Stimulated activated CD4-positive, alpha-beta T cell treated with anti-CD3 and anti-CD28 coated beads, Interleukin-15, amount 100 ng/mL, for 1 hour (primary cell): Measurements from ENCODE around the gene MORC2.

Source experiments
- DNase-seq, 2 donors: peaks; one replicate each; pipeline ENCODE4 v3.0.0-alpha.2; 2020; ENCODE audit warnings: low read depth in 1 of 2, low spot score in 1 of 2

Gene MORC2

DNA sequence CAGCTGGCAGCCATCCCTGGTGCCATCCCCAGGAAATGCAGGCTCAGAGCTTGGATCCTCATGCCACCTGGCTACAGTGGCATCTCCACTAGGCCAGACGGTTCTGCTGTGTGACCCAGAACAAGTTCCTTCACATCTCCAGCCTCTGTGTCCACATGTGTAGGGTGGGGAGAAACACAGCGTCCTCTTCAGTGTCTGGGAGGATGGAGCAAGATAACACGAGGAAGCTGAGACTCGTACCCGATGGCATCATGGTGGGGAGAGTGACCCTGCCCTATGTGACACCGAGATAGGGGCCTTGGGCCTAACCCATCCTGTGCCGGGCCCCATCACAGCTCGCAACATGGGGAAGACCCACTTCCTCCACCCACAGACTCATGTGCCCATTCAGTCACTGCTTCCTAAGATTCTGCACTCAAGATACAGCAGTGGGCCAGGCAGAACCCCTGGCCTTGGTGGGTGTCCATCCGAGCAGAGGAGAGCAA lies 78.5 kb downstream of the MORC2 start:
- no peak for DNase-seq

DNA sequence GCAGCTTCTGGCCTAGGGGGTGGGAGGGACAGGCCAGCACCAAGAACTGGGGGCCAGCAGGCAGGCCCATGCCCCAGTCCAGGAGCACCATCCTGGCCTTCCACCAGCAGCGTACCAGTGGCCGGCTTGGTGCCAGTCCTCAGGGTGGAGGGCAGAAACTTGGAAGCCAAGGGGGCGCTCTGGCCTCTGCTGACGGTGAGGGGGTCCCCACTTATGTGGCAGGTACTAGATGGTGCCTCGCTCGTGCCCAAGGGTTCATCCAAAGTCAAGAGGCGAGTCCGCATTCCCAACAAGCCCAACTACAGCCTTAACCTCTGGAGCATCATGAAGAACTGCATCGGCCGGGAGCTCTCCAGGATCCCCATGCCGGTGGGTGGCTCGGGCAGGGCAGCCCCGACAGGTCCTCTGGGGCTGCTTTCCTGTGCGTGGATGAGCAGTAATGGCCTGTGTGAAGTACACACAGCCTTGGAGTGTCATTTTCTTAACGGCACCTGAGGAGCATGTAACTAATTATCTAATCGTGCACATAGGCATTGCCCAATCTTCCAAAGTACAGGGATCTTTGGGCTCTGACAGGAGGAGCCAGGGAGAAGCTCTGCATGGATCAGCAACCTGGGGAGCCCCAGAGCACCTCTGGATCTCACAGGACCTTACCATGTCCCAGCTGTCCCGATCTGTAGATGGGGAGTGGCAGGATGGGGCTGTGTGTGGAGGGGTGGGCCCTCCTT lies 79.1 kb downstream of the MORC2 start:
- no peak for DNase-seq

DNA sequence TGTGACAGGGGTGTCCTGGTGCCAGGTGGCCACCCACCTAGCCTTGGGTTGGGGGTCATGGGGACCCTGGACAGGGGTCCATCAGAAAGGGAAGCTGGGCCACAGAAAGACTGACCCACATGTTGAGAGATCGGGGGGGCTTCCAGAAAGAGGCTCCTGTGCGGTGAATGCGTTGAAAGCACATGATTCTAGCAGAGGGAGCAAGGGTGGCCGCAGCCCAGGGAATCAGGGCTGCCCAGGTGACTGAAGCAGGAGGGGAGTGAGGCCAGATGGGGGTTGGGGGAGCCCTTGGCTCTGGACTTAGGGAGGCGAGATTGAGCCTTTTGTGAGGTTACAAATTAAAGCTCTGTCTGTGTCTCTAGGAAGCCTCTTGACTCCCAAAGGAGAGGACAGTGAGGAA lies 80.7 kb downstream of the MORC2 start:
- no peak for DNase-seq

DNA sequence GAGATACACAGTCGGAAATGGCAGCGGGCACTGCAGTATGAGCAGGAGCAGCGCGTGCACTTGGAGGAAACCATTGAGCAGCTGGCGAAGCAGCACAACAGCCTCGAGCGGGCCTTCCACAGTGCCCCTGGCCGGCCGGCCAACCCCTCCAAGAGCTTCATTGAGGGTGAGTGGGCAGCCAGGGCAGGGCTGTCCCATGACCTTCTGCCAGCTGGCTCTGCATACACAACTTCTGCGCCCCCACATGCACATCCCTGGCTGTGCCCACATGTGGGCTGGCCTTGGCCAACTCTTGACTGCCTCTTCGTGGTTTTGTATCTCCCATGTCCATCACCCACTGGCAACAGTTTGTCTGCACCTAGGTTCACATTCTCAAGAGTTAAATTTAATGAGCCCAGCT lies 81.1 kb downstream of the MORC2 start:
- no peak for DNase-seq

DNA sequence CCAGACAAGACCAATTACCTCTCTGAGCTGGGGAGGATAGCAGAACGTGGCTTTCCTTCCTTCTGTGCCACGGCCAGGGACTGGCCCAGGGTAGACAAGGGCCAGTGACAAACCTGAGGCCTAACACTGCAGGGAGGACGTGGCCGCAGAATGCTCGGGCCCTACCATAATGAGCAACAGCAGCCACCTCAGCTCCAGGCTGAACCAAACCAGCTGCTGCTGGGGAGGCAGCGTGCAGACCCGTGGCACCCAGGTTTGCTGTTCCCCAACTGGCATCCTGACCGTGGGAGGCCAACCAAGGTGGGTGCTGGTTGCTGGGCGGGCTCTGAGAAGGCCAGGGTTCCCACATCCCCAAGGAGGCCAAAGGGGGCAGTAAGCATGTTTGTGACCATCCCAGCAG lies 83.0 kb downstream of the MORC2 start:
- DNase-seq: no peak

DNA sequence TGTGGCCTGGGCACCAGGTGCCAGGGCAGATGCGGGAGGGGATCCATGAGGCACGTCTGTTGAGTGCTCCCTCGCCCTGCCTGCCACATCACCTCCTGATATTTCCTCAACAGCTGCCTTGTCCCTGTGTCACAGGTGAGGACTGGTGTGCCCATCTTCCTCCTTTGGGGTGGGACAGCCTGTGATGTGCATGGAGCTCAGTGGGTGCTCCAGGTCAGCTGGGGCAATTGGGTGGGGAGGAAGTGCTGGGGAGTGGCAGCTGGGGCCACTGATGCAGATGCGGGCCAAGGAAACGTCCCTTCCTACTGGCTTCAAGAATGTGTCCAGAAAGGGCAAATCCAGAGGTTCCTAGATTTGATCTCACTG lies 83.6 kb downstream of the MORC2 start:
- no peak for DNase-seq

DNA sequence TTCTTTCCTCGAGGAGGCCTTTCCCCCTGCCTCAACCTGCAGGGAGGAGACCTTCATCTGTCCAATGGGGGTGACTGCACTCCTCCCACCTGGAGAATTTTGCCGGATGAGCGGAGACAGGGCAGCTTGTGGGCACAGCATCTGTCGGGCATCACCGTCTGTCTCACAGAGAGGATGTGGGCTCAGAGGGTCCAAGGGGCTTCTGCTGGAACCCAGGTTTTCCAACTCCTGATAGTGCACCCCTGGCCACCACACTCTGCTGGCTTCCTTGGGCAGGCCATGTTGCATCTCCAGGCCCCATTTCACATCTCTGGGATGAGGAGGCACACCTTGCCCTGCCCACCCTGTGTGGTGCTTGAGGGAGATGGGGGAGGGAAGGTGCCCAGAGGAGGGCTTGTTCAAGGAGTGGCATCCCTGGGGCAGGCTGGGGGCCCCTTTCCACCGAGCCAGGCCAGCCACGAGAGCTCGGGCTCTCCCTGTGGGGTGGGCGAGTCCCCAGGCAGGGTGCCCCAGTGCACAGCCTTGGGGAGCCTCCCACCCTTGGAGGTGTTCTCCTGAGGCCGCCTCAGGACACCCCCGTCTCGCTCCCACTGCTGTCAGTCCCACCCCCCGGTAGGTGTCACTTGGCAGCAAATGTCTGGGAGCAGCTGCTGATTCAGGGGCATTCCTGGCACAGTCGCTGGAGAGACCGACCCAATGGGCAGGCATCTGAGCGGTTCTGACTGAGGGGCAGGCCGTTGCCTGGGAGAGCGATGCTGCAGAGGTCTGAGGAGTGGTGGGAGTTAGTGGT lies 84.2 kb downstream of the MORC2 start:
- DNase-seq: no peak

DNA sequence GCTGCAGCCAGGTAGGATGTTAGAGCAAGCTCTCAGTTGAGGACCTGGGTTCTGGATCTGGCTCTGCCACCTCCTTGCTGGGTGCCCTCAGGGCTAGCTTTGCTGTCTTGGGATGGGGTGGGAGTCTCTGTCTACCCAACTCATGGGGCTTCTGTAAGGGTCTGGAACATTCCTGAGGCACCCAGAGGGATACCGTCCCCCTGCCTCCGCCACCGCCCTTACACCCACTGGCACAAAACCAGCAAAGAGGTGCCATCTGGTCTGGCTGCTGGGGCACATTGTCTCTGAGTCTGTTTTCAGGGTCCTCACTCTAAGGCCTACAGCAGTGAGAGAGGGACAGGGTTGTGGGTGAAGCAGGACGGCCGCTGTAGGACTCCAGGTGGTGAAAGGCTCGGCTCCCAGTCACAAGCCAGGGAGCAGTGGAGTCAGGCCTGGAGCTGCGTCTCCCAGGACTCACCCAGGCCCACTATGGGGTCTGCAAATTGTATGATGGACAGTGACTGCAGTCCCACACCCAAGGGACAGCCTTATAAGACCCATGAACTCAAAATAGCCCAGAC lies 84.9 kb downstream of the MORC2 start:
- no peak for DNase-seq

DNA sequence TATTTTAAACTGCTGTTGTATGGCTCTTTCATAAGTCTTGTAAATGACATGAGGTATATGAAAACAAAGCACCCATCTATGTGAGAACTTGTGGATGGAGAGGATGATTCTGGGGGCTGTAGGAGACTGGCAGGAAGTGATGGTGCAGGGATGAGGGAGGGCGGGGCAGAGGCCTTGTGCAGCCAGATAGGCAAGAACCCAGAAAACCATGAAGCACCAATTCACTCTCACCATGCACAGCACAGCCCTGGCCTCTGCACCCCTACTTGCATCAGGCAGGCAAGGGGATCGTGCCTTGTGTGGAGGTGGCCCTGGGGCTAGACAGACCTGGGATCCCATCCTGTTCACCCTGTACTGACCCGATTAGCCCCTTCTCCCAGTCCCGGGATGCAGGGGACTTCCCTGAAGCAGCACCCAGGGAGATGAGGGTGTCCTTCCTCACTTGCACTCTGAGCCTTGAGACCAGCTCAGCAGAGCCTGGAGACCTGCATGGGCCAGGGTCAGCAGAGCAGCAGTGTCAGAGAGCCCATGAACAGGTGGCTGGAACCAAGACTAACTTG lies 85.5 kb downstream of the MORC2 start:
- DNase-seq: no peak

DNA sequence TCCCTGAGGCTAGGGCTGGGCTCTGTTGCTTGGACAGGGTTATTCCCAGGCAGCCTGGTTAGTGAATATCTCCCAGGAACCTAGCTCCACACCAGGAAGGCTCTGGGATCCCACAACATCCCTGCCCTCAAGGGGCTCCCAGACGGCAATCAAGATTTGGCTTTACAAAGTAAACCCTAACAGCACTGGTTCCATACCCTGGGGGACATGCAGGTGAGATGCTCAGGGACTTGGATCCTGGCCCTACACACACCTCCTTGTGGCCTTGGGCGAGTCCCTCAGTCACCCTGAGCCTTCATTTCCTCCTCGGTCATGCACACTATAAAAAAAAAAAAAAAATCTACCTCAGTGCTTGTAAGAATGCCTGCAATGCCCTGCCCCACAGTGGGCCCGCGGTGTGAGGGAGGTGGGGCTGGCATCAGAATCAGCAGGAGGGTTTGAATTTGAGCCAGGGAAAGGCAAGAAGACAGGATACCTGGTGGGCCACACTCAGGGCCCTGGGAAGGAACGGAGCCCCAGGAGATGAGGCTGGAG lies 86.3 kb downstream of the MORC2 start:
- DNase-seq: no peak

DNA sequence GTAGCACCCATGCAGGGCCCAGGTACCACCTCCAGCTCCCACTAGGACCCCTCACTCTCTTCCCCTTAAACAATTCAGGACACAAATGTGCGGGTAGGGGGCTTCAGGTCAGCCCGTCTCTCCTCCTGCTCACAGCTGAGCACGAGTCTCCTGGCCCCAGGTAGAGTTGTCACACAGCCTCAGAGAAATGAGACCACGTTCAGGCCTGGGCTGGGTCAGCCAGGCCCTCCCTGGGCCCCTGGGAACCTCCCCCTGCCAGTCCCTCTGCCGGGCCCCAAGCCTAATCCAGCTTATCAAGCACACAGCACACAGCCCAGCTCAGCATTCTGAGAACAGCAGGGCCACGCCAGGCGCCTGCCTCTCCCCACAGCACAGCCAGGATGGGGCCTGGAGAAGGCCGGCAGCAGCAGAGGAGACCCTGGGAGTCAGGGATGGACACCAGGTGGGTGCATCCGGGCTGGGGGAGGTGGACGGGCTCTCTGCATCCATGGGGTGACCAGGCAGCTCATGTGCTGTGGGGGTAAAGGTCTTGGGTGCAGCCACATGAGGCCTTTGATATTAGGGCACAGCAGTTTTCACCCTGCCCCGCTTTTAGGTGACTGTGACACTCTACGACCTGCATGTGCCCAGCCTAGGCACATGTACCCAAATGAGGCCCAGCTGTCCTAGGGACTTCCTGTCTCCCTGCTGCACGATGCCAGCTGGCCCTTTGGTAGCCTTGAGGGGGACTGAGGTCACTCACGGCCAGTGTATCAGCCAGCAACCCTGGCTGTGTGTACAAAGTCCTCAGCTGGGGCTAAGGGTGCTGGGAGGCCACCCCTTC lies 87.0 kb downstream of the MORC2 start:
- DNase-seq: no peak

DNA sequence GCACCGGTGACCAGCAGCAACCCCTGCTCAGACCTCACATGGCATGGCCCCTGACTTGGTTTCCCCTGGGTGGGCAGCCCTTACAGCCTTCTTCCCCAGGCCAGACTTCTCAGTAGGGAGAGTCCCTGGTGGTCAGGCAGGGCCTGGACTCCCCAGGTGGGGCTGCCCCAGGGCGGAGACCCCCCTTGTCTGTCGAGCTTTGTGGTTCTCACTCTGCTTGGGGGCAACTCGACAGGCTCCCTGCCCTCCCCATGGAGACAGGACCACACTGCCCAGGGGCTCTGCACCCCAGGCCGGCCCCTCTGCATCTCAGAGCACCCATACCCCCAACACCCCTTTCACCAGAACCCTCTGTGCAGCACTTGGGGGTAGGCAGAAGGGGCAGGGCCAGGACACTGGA lies 87.7 kb downstream of the MORC2 start:
- DNase-seq: no peak

DNA sequence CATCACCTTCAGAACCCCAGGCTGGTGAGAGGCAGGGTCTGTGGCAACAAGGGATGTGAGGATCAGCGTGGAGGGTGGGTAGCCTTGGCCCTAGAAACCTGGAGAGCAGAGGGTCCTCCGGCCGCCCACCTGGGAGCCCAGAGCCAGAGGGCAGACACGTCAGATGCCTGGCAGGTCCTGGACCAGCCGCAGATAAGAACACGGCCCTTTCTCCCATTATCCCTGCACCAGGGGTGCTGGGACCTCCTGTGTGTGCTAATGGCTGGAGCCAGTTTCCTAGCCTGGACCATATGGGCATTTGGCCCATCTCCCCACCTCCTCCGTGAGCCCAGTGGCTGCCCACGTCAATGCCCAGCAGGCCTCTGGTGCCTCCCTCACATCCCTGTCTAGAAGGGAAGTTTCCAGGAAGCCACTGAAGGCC lies 88.4 kb downstream of the MORC2 start:
- DNase-seq: no peak

DNA sequence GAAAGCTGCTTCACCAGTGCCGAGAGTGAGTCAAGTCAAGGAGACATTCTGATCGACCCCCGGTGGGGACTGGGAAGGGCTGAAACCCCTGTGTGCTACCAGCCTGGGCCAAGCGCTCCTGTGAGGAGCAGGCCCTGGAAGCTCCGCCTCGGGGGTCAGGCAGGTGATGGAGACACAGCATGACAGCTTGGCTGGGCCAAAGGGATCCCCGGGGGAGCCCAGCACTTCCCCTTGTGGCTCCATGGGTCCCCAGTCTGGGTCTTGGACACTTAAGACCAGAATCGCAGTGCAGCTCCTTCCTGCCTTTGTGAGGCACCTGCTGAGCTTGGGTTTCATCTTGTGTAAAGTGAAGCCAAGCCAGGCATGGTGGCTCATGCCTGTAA lies 89.2 kb downstream of the MORC2 start:
- DNase-seq: no peak

DNA sequence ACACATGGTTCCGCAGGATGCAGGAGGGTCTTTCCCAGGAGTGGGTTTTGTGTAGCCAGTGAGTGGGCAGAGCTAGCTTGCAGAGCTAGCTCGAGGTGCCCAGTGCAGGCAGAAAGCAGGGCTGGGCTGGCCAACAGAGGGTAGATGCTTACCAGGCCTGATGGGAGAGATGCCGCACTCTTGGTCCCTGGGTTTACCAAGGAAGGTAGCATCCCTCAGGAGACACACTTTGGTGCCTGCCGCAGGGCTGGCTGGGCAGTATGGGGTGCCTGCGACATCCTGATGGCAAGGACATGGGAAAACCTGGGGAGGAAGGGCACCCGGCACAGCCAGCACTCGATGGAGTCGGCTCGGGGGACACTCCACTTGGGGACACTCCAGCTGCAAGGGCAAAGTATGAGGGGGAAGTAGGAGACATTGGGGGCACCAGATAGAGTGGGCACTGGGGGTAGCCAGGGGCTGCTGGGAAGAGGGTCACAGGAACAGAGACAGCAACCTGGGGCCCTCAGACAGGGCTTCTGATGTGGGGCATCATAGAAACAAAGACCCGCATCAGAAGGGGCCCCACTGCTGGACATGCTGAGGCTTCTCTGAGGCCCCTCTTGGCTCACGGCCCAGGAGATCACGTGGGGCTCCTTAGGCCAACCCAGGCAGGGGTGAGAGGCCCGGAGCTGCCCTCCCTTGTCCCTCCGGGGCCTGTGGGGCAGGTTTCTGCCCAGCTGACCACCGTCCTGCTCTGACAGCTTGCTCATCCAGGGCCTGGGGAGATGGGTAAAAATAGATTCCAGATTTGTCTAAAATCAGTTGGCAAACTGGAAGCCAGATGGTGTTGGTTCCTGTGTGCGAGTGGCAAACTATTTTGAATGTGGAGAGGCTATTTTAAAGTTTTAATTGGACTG lies 89.8 kb downstream of the MORC2 start:
- no peak for DNase-seq

DNA sequence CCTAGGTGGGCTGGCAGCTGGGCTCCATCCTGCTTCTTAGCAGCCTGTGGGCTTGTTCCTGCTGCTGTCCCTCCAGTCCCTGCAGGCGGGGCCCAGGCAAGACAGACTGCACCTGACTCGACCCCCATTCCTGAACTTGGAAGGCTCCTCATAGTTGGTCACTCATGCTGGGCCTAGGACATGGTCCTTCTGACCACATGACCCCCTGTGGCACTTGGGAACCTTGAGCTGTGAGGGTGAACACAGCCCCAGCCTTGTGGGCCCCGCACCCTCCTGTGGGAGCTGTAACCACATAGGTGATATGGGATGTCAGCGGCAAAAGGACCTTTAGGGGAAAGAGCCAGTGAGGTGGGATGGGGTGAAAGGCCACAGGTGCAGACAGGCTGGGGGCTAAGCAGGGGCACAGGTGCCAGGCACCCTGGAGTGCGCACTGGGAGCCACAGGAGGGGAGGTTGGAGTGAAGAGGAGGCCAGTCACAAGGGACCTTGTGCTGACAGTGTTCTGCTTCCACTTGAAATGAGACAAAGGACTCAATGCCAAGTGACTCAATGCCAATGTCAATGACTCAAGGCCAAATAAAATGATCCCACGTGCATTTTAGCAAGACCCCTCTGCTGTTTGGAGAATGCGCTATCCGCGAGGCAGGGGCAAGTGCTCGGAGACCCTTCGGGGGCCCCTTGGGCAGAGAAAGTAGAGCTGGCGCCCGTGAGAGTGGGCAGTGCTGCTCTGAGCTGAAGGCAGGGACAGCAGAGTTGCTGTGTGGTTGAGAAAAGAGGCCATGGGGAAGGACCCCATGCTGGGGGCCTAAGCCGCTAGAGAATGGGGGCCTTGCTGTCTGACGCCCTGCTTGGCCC lies 90.7 kb downstream of the MORC2 start:
- DNase-seq: no peak

DNA sequence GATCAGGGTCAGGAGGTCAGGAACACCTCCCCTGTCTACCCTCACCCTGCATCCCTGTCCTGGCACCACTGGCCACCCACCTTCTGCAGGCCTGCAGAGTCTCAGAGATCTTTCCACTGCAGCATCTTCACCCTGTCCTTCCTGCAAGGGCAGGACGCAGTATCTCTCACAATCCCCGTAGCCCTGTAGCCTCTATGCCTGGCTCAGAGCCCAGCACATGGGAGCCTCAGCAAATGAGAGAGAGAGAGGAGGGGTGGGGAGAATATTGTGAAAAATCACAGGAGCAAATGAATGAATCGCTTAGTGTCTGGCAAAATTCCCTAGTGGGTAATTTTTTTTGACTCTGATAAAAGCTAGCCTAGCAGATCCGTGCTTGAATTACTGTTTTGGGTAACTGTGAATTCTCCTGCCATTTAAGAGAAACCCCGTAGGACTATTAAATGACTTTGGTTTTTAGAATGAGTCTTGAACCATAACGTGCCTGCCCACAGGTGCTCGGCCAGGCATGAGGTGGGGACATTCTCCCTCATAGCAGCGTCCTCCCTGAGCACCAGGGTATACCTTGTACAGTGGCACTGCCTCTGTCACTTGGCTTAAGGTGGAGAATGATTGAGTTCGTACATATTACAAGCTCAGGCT lies 91.5 kb downstream of the MORC2 start:
- no peak for DNase-seq

DNA sequence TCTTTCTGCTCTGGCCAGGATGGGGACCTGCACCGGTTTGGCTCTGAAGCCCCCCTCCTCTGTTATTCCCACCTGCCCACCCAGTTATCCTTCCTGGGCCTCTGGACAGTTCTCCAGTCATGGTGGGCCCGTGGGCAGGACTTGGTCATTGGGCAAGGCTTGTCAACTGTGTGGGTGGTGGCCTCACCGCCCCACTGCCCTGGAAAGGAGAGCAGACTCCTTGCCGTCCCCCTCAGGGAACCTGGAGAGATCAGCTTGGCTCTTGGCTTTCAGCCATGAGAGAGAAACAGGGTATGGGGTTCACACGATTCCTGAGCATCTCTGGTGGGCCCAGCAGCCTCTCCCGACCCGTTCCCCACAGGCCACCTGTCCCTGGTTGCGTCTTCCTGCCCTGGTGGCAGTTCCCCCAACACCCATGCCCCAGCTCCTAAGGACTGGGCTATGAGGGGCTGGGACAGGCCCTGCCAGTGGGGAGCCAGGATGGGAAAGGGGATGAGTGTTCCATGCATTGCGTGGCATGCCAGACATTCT lies 92.3 kb downstream of the MORC2 start:
- DNase-seq: no peak
